ENCODE data around the gene ADAMTS19.
"Not testable (repeated sequence)": the region's sequence is repeated elsewhere in the genome, so short reads cannot be mapped to it uniquely, and the experiment has no call there.

Gene ADAMTS19

DNA sequence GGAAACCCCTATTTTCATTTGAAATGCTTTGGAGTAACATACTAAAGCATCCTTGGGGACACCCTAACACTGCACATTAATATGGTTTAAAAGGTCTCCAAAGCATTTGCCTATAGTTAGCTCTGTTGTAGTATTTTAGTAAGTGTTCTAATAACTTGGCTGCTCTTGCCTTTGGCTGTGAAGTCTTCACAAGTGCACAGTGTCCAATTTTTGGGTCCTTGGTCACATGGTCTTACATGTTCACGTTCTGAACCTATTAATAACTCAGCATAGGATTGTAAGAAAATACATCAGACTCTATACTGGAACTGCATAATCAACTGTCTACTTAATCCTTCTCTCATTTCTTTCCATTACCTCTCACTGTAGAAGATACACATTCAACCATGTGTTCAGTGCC is 17.4 kb downstream of the ADAMTS19 start:
- no peak for DNase-seq (ENCODE audit: low spot score)

DNA sequence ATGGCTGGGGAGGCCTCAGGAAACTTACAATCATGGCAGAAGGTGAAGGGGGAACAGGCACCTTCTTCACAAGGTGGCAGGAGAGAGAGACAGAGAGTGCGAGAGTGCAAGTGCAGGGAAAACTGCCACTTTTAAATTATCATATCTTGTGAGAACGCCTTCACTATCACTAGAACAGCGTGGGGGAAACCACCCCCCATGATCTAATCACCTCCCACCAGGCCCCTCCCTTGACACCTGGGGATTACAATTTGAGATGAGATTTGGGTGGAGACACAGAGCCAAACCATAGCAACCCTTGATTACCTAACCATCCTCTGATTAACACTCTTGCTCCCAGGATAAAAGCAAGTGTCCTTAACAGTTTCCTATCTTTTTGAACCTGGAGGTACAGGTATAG is 21.1 kb downstream of the ADAMTS19 start:
- DNase-seq (ENCODE audit: low spot score): no peak

DNA sequence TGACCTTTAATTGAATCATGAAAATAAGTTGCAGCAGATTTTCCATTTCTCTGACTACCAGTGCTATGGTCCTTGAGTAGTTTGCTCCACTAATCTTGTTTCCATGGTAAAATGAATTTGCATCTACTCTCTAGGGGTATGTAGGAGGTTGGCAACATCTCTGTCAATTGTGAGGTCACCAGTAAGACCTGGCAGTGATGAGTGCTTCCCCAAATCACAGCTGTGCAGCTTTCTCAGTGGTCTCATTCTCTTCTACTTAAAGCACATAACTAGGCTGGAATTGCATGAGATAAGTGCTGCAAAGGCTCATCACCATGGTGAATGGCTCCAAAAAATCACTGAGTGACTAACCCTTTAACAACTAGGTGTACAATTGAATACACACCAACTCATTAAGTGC is 36.3 kb downstream of the ADAMTS19 start:
- DNase-seq (ENCODE audit: low spot score): no peak

DNA sequence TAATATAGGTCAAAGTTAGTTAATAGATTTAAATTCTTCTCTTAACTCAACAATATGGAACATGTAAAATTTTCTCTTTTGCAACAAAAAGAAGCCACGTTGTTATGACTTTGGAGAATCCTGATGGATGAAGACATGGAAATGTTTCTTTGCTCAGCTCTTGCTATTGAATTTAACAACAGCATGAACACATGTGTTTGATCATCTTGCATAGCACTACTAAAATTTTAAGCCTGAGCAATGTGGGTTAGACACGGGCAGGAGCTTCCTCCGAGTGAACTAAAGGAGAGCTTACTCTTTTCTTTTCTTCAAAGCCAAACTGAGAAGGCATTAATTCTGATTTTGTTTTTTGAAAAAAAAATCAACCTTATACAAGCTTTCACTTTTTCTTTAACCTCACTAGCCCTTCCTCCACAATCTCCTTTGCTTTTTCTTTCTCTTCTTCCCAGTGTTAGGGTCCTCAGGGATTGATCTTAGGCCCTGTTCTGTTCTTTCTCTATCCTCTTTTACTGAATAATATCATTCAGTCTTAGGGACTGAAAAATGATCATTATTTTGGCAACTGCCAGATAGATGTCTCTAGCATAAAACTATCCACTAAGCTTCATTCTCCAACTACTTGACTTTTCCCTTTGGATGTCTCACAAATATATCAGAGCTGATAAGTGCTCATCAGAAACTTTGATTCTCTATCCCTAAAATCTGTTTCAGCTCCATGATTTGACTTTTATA is 36.9 kb downstream of the ADAMTS19 start:
- no peak for DNase-seq (ENCODE audit: low spot score)

DNA sequence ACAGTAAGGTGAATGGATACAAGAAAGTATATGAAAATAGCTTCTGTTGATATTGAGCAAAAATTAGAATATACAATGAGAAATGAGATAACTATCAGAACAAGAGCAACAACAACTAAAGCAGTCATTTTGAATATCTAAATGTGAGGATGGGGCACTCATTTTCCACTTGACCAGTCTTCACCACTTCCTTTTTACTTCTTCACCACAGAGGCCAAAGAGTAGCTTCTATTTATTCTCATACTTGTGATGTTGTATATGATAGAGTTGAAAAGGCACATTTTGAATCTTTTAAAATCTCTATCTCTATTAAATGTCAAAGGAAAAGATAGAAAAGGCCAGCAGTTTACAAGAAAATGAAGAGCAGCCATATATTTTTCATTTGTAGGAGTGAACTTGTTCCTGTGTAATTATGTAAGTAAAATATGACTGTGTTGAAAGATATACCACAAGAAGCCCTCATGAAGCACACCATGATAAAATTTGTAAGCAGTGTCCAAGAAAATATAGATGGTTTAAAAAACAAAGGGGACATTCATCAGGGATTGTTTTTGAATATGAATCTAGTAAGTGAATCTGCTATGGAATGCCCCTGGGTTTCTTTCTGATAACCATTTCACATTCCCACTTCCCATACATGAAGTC is 39.2 kb downstream of the ADAMTS19 start:
- no peak for DNase-seq (ENCODE audit: low spot score)

DNA sequence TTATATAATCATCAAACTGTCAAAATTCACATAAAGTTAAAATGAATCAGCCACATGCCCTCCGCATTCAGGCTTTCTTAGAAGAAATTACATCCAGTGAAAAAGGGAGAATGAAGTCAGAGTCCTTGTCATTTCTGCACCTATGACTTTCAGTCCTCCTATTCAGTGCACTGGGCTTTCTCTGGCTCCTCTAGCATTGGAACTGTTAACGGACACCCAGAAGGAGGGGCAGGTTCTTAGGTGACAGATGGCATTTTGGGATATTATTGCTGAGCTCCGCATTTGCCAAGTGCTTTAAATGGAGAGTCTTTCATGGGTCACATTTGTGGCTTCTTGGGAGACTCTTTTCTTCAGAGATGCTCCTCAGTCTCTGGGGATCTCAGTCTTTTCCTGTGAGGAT is 40.0 kb downstream of the ADAMTS19 start:
- peak; percentile 18 for DNase-seq (ENCODE audit: low spot score)

DNA sequence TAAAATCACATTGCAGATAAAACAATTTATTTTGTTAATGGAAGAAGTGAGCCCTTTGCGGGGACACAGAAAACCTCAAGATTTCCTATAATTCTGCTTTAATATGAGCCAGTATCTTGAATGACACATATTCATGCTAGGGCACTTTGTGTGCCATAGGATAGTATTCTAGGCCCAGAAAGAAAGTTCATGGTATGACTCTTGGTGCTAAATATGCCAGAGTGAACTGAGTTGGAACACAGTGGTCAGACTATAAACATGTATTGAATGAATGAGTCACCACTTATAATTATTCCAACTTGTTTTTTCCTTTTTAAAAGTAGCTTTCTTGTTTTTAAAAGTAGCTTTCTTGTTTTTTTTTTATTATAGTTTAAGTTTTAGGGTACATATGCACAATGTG is 46.0 kb downstream of the ADAMTS19 start:
- DNase-seq (ENCODE audit: low spot score): no peak

DNA sequence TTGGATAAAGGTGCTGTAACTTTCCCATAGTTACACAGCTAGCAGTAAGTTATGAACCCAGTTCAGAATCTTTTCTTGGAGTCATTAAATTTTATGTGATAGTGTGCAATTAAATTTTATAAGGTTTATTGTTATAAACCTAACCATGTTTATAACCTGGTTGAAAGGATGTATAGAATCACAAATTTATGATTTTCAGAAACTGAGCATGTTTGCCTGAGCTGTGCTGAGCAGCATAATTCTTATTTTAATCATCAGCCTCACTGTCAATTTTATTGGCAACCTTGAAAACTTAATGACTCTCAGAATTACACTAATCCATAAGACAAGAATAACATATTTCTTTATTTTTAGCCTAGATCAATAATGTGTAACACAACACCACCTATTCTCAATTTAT is 46.9 kb downstream of the ADAMTS19 start:
- no peak for DNase-seq (ENCODE audit: low spot score)

DNA sequence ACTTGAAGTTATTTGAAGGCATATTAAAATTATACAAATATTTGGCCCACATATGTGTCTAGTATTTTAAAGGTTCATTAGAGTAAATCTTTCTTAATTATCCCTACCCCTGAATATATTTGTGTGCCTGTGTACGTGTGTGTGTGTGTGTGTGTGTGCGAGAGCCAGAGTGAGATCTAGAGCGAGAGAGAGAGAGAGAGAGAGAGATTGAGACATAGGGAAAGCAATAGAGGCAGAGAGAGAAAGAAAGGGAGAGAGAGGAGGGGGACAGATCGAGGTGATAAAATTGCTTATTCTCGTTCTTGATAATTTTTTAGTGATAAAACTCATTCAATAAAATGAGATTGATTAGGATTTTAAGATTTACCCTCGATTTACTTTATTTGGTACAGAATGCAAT is 47.4 kb downstream of the ADAMTS19 start:
- DNase-seq (ENCODE audit: low spot score): no peak

DNA sequence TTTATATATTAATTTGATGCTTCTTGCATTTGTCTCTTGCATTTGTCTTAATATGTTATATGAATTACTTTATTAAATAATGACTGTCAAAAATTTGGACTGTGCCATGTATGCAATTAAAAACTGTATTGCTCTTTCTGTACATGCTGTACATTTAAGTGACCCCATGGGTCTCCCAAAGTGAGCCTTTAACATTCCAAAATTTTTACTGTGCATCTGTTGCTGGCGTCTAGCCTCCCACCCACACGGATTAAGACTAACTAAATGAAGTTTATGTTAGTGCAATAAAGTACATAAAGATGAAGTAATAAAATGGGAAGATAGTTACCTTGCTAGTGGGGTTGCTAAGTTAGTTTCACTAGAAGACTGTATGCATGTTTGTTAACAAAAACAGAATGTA is 48.5 kb downstream of the ADAMTS19 start:
- no peak for DNase-seq (ENCODE audit: low spot score)

DNA sequence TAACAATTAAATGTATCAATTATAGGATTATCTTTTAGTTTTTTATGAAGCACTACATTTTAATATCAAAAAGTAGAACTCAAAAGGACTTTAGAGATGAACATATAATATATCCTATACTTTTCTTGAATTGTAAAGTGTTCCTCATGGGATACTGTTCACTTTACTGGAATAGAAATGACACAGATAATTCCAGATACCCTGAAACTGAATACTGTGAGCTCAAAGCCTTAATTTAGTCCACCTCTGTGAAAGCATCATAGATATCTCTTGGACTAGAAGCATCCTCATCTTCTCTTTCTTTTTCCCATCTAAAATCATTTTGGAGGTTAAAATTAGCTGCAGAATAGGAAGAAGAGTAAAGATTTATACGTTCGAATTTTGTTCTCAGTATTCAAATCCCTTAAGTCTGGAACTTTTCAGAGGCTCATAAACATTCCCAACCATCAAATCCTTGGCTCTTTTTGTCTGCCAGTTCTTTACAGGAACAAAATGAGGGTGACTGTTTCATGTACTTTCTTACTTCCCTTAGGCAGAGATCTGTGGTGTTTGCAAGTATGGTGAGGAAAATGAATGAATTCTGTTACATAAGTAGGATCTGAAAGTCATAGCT is 49.4 kb downstream of the ADAMTS19 start:
- no peak for DNase-seq (ENCODE audit: low spot score)

DNA sequence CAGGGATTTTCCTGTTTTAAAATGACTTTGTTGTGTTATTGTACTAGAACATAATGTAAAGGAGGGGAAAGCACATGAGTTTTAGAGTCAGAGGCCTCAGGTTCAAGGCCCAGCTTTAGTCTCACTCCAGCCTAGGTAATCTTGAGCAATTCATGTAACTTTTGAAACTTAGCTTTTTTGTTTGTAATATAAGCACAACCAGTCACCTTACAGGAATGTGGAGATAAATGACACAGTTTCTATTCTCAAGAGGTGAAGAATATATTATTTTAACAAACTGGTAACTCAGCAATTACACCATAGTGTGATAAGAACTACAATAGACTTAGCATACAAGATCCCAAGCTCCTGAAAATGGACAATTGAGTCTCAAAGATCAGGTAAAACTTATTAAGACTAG is 51.2 kb downstream of the ADAMTS19 start:
- no peak for DNase-seq (ENCODE audit: low spot score)

DNA sequence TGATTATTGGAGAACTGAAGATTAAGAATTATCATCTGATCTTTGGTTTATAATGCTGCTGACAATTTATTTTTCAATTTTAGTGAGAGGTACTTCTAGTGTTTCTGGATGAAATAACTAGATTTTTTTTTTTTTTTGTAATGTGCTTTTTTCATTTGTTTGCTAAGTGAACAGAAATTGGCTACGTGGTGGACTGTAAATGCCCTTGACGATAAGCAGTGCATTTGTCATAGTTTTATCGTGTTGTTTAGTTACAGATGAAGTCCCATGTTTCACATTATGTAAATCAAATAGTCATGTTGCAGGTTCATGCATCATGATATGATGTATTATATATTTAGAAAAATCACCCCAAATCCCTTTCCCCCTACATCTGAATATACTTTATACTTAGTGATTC is 81.0 kb downstream of the ADAMTS19 start:
- DNase-seq (ENCODE audit: low spot score): no peak

DNA sequence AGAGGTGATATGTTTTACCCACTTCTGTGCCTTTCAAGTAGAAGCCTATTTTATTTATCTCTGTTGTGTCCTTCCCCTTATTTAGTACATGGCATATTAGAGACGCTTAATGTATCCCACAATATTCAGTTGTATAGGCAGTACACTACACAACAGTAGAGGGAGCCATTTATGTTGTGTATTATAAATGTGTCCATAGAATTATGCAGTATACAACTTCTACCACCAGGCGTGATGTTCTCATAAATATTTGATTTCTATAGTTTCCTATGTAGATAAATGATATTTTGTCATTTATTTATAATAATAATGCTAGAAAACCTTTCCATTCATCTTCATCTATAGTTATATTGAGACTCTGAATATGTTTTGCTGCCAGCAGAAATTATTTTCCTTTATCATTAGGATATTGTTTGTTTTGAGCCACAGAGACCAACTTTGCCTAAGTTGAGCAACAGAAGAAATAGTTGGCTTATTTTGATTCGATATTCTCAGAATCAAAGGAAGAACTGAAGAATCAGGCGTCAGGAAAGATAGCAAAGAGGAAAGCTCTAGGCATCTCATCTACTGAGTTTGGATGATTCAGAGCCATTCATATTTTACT is 81.7 kb downstream of the ADAMTS19 start:
- DNase-seq (ENCODE audit: low spot score): peak; percentile 33

DNA sequence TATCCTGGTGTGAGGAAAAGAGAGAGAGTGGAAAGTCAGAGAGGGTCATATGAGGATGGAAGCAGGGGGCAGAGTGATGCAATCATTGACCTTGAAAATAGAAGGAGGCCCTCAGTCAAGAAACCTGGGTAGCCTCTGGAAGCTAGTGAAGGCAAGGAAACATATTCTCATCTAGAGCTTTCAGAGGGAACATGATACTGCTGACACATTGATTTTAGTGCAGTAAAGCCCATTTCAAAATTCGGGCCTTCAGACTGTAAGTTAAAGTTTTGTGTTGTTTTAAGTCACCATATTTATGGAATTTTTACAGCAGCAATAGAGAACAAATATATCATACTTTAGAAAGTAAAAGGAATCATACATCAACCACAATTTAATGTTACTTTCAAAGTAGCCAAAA is 87.0 kb downstream of the ADAMTS19 start:
- no peak for DNase-seq (ENCODE audit: low spot score)

DNA sequence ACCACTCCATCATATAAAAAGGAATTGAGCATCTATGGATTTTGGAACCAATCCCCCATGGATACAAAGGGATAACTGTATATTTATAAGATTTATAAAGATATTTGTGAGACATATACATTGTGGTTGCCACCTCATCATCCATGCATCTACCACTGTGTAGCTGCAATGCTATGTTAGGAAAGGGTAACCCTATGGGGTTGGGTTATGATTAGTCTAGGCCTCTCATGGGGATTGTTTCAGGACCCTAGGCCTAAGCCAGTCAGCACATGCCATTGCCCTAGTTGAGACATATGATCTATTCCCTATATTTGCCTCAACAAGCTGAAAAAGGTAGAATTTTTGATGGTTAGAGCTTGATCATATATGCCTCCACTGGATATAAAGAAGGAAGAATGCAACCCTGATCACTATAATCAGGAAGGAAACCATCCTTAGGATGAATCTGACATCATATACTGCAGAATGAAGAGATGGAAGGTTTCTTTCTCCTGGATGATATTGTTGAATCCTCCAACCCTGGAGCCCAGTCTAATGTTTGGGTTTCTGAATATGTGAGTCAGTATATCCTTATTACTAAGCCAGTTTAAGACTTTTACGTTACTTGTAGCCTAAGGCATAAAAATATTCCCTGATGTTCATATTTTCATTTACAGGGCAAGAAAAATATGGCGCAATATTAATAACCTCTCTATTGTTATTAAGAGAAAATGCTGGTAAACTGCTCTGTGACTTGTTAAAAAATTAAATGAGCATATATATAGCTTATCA is 94.2 kb downstream of the ADAMTS19 start:
- DNase-seq (ENCODE audit: low spot score): no peak

DNA sequence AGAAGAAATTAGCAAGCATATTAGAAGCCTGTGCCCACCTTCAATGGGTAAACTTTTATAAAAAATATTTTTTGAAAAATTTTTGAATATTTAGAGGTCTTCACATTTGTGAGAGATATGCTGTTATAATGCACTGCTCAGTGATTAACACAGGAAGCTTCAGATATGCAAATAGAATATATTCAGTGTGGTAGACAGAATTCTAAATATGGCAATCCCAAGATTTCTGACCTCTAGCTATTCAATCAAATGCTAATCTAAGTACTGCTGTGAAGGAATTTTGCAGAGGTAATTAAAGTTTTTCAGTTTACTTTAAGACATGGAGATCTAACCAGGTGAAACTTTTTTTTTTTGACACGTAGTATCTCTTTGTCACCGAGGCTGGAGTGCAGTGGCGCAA is 103.5 kb downstream of the ADAMTS19 start:
- DNase-seq (ENCODE audit: low spot score): no peak

DNA sequence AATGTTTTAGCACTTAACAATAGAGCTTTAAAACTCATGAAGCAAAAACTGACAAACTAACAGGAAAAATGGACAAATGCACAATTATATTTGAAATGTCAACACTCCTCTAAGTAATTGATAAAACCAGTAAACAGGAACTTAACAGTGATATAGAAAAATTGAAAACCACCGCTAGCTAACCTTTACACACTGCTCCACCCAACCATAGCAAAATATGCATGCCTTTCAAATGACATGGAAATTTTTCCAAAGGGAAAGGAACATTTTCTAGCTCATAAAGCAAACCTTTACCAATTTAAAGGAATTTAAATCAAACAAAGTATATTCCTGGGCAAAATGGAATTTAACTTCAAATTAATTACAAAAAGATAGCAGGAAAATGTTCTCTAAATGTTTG is 109.2 kb downstream of the ADAMTS19 start:
- DNase-seq (ENCODE audit: low spot score): no peak

DNA sequence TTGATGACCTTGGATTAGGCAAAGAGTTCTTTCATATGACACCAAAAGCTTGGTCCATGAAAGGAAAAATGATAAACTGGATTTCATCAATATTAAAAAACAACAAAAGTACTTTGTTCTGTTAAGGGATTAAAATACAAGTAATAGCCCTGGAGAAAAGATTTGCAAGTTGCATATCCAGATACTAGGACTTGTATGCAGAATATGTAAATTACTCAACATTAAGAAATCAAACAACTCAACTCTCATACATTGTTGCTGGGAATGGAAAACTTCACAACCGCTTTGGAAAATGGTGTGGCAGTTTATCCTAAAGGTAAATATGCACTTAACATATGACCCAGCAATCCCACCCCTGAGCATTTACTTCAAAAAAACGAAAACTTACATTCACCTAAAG is 112.0 kb downstream of the ADAMTS19 start:
- no peak for DNase-seq (ENCODE audit: low spot score)

DNA sequence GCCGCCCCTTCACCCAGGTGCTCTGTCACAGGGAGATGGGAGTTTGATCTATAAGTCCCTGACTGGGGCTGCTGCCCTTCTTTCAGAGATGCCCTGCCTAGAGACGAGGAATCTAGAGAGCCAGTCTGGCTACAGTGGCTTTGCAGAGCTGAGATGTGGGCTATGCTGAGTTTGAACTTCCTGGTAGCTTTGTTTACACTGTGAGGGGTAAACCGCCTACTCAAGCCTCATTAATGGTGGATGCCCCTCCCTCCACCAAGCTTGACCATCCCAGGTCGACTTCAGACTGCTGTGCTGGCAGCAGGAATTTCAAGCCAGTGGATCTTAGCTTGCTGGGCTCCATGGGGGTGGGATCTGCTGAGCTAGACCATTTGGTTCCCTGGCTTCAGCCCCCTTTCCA is 124.4 kb downstream of the ADAMTS19 start:
- not testable (repeated sequence) for DNase-seq (ENCODE audit: low spot score)

DNA sequence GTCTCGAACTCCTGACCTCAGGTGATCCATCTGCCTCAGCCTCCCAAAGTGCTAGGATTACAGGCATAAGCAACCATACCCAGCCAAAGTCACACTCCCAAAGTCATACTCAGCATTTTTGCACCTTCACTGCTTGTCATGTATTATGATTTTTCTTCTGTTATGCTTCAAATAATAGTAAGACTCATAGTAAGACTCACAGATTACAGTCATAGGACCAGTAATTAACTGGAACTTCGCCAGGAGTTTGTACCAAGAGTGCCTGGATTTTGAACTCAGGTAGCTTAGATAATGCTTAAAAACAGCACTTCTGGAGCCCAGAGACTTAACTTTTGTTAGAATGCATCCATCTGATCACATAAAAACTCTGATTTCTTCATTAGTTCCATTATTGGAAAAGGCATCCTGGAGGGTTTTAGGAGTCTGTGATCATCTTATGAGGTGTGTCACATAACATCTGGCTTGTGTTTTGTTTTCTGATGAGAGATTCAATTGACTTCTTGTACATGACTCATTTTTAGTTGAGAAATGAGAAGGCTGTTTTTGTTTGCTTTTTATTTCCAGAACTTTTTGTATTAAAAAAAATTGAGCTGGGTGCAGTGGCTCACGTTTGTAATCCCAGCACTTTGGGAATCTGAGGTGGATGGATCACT is 131.5 kb downstream of the ADAMTS19 start:
- no peak for DNase-seq (ENCODE audit: low spot score)

DNA sequence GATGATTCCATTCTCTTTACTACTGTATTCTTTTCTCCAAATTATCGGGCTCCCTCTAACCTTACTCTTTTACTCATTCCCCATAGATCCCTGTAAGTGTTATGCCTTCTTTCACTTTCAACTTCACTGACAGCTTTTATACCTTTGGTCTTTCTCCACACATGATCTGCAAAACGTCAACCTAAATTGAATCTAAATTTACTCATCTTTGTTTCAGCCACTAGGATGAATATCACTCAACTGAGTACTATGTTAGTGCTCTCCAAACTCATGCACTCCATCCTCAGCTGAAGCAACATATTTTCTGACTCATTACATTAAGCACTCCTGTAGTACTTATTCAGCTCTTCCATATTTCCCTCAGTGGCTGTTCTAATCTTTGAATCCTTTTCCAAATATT is 133.4 kb downstream of the ADAMTS19 start:
- DNase-seq (ENCODE audit: low spot score): no peak

Measured in D341Med (cell line).